ENCODE measurements around the gene GALNT6.

Gene GALNT6

GRCh38 chr12:51391283-51392123, at the start of gene GALNT6:
TSS of gene GALNT6 (minus strand) at chr12:51391406. CDS start at chr12:51379781, 11,625 bp downstream.
- no peak for DNase-seq (ENCODE audit: low spot score)

- no peak for DNase-seq (ENCODE audit: low spot score)
Observed at GRCh38 chr12:51439330-51439729, 48.1 kb upstream of the GALNT6 start.

GRCh38 chr12:51437431-51437830, 46.2 kb upstream of the GALNT6 start:
- no peak for DNase-seq (ENCODE audit: low spot score)

GRCh38 chr12:51434305-51434704, 43.1 kb upstream of the GALNT6 start:
- no peak for DNase-seq (ENCODE audit: low spot score)

- no peak for DNase-seq (ENCODE audit: low spot score)
Observed at GRCh38 chr12:51432921-51433320, 41.7 kb upstream of the GALNT6 start.

GRCh38 chr12:51430196-51430895, 39.1 kb upstream of the GALNT6 start:
- DNase-seq (ENCODE audit: low spot score): no peak

GRCh38 chr12:51429700-51430099, 38.5 kb upstream of the GALNT6 start:
- DNase-seq (ENCODE audit: low spot score): no peak

- DNase-seq (ENCODE audit: low spot score): no peak
Observed at GRCh38 chr12:51428256-51428655, 37.0 kb upstream of the GALNT6 start.

GRCh38 chr12:51424662-51425539, 33.7 kb upstream of the GALNT6 start, which contains the start of gene SLC4A8:
TSS of gene SLC4A8 (plus strand) at chr12:51424831. CDS start at chr12:51424988, 157 bp downstream.
- DNase-seq (ENCODE audit: low spot score): peak; percentile 97

GRCh38 chr12:51424094-51424661, 33.0 kb upstream of the GALNT6 start:
- DNase-seq (ENCODE audit: low spot score): no peak

- DNase-seq (ENCODE audit: low spot score): peak; percentile 82
Observed at GRCh38 chr12:51421266-51421884, 30.2 kb upstream of the GALNT6 start.

- DNase-seq (ENCODE audit: low spot score): peak; percentile 25
Observed at GRCh38 chr12:51419425-51420193, 28.4 kb upstream of the GALNT6 start.

GRCh38 chr12:51417826-51418225, 26.6 kb upstream of the GALNT6 start:
- no peak for DNase-seq (ENCODE audit: low spot score)

GRCh38 chr12:51415931-51416330, 24.7 kb upstream of the GALNT6 start:
- no peak for DNase-seq (ENCODE audit: low spot score)

- DNase-seq (ENCODE audit: low spot score): no peak
Observed at GRCh38 chr12:51413791-51414190, 22.6 kb upstream of the GALNT6 start.

- no peak for DNase-seq (ENCODE audit: low spot score)
Observed at GRCh38 chr12:51413149-51413548, 21.9 kb upstream of the GALNT6 start.

- no peak for DNase-seq (ENCODE audit: low spot score)
Observed at GRCh38 chr12:51409846-51410245, 18.6 kb upstream of the GALNT6 start.

GRCh38 chr12:51407604-51408003, 16.4 kb upstream of the GALNT6 start:
- no peak for DNase-seq (ENCODE audit: low spot score)

- DNase-seq (ENCODE audit: low spot score): no peak
Observed at GRCh38 chr12:51406859-51407258, 15.7 kb upstream of the GALNT6 start.

GRCh38 chr12:51406290-51406689, 15.1 kb upstream of the GALNT6 start:
- DNase-seq (ENCODE audit: low spot score): no peak

GRCh38 chr12:51405801-51406207, 14.6 kb upstream of the GALNT6 start:
- no peak for DNase-seq (ENCODE audit: low spot score)
